Nephron (organoid): ENCODE measurements around the gene ITPK1.

Experiments
- H3K27ac Mint-ChIP-seq, 3 experiments: 2 replicates each; pipeline ENCODE4 v1.8.0; 2020; ENCODE audit warnings: mixed read lengths in 3 of 3, mild to moderate bottlenecking in 2 of 3, moderate library complexity in 1 of 3
- H3K27me3 Mint-ChIP-seq: 2 replicates; pipeline ENCODE4 v1.8.0; 2021; ENCODE audit warnings: low read depth, mild to moderate bottlenecking, moderate library complexity, mixed read lengths
- H3K36me3 Mint-ChIP-seq: 2 replicates; pipeline ENCODE4 v1.8.0; 2020; ENCODE audit warnings: low read depth, mixed read lengths
- H3K4me1 Mint-ChIP-seq: 2 replicates; pipeline ENCODE4 v1.8.0; 2020; ENCODE audit warnings: mixed read lengths
- H3K4me3 Mint-ChIP-seq, 3 experiments: 2 replicates each; pipeline ENCODE4 v1.8.0; 2020; ENCODE audit warnings: mild to moderate bottlenecking in 3 of 3, mixed read lengths in 3 of 3, moderate library complexity in 2 of 3
- H3K9me3 Mint-ChIP-seq: 2 replicates; pipeline ENCODE4 v1.8.0; 2020; ENCODE audit warnings: mixed read lengths
- CTCF ChIP-seq, 3 experiments: fragments of 200-600 bp; sonication (generic); IDR thresholded peaks; one replicate each; pipeline ENCODE4 v1.5.0; 2021; ENCODE audit warnings: antibody characterized with exemption in 3 of 3; ENCODE audit not compliant: unreplicated experiment in 3 of 3

The ITPK1 gene

GRCh38 chr14:93056166-93056839 lies 59.4 kb downstream of the ITPK1 start:
- Mint-ChIP-seq H3K4me1 (peaks cover 8% of the 10 kb centered on the region), H3K9me3 (no peaks in the 10 kb centered on the region), H3K4me3 (no peak overlapping the region)

GRCh38 chr14:93055651-93056115 lies 60.0 kb downstream of the ITPK1 start:
- H3K27ac Mint-ChIP-seq, result no peak overlapping the region
- H3K9me3 Mint-ChIP-seq, result no peaks in the 10 kb centered on the region

More at GRCh38 chr14:93056166-93056839, 59.4 kb downstream of the ITPK1 start:
- H3K27ac Mint-ChIP-seq, result no peak overlapping the region
- no peaks in the 10 kb centered on the region for H3K36me3 Mint-ChIP-seq
- TF ChIP-seq CTCF (IDR thresholded peaks at IDR 0.05; ENCODE audit: unreplicated experiment in 3 of 3), result no peak
- H3K27me3 Mint-ChIP-seq, result peaks cover 20% of the 10 kb centered on the region

GRCh38 chr14:93054876-93055275 lies 60.8 kb downstream of the ITPK1 start:
- Mint-ChIP-seq H3K4me1 (peaks cover 14% of the 10 kb centered on the region), H3K9me3 (no peaks in the 10 kb centered on the region), H3K4me3 (no peak overlapping the region), H3K36me3 (no peaks in the 10 kb centered on the region), H3K27ac (no peak overlapping the region), H3K27me3 (peaks cover 14% of the 10 kb centered on the region)
- no peak for TF ChIP-seq CTCF (IDR thresholded peaks at IDR 0.05; ENCODE audit: unreplicated experiment in 3 of 3)

More at GRCh38 chr14:93055651-93056115, 60.0 kb downstream of the ITPK1 start:
- no peak for TF ChIP-seq CTCF (IDR thresholded peaks at IDR 0.05; ENCODE audit: unreplicated experiment in 3 of 3)
- peaks cover 8% of the 10 kb centered on the region for H3K4me1 Mint-ChIP-seq
- H3K4me3 Mint-ChIP-seq, result no peak overlapping the region
- H3K27me3 Mint-ChIP-seq, result peaks cover 20% of the 10 kb centered on the region
- no peaks in the 10 kb centered on the region for H3K36me3 Mint-ChIP-seq

GRCh38 chr14:93054006-93054405 lies 61.7 kb downstream of the ITPK1 start:
- no peak overlapping the region for H3K27ac Mint-ChIP-seq
- H3K36me3 Mint-ChIP-seq, result no peaks in the 10 kb centered on the region
- H3K27me3 Mint-ChIP-seq, result peaks cover 14% of the 10 kb centered on the region
- H3K9me3 Mint-ChIP-seq, result no peaks in the 10 kb centered on the region
- no peak overlapping the region for H3K4me3 Mint-ChIP-seq
- peaks cover 22% of the 10 kb centered on the region for H3K4me1 Mint-ChIP-seq
- no peak for TF ChIP-seq CTCF (IDR thresholded peaks at IDR 0.05; ENCODE audit: unreplicated experiment in 3 of 3)

GRCh38 chr14:93051600-93052546 lies 63.9 kb downstream of the ITPK1 start:
- no peak for TF ChIP-seq CTCF (IDR thresholded peaks at IDR 0.05; ENCODE audit: unreplicated experiment in 3 of 3)
- H3K4me1 Mint-ChIP-seq, result peaks cover 19% of the 10 kb centered on the region

More at GRCh38 chr14:93051600-93052546, 63.9 kb downstream of the ITPK1 start:
- Mint-ChIP-seq H3K9me3 (no peaks in the 10 kb centered on the region), H3K27ac (no peak overlapping the region), H3K4me3 (no peak overlapping the region), H3K36me3 (no peaks in the 10 kb centered on the region), H3K27me3 (peaks cover 4% of the 10 kb centered on the region)
